Endothelial cell (in vitro differentiated cells): Measurements from ENCODE around the gene PRELID3B. TPM values are rescaled to one million over a fixed set of nuclear protein-coding genes. Genes with fewer than 3 reads are reported as not detected.

ENCODE experiments used
- DNase-seq: peaks from one replicate; pipeline ENCODE4 v3.0.0; 2021; ENCODE audit warnings: low spot score
- H3K27ac Mint-ChIP-seq: one replicate; pipeline ENCODE4 v1.8.0; 2021; ENCODE audit warnings: mixed read lengths, inconsistent platforms; ENCODE audit not compliant: unreplicated experiment
- H3K27me3 Mint-ChIP-seq: one replicate; pipeline ENCODE4 v1.8.0; 2021; ENCODE audit warnings: mild to moderate bottlenecking, moderate library complexity, mixed read lengths, inconsistent platforms; ENCODE audit not compliant: unreplicated experiment
- H3K36me3 Mint-ChIP-seq: one replicate; pipeline ENCODE4 v1.8.0; 2021; ENCODE audit warnings: mild to moderate bottlenecking, low read depth, mixed read lengths, inconsistent platforms; ENCODE audit not compliant: unreplicated experiment
- H3K4me1 Mint-ChIP-seq: one replicate; pipeline ENCODE4 v1.8.0; 2021; ENCODE audit warnings: mild to moderate bottlenecking, mixed read lengths, inconsistent platforms; ENCODE audit not compliant: unreplicated experiment
- H3K4me3 Mint-ChIP-seq: one replicate; pipeline ENCODE4 v1.8.0; 2021; ENCODE audit warnings: mild to moderate bottlenecking, mixed read lengths, inconsistent platforms; ENCODE audit not compliant: unreplicated experiment
- H3K9me3 Mint-ChIP-seq: one replicate; pipeline ENCODE4 v1.8.0; 2021; ENCODE audit warnings: mixed read lengths, inconsistent platforms; ENCODE audit not compliant: unreplicated experiment
- total RNA-seq: library from RNA; stranded (reverse); fragmentation: NEBNext Ultra II Directional; extraction: Animal tissue kit (Norgen Biotek cat#: 25700); gene quantifications from one replicate; pipeline ENCODE4 v1.2.1, GENCODE V29; 2021; ENCODE audit not compliant: unreplicated experiment
- TF ChIP-seq, protein P1 (sequence below): fragments of 200-600 bp; sonication (generic); IDR thresholded peaks from one replicate; pipeline ENCODE4 v1.5.0; 2021; ENCODE audit warnings: antibody characterized with exemption; ENCODE audit not compliant: unreplicated experiment

The PRELID3B gene
- total RNA-seq, 1 donor from 2014 or later = 40.2 TPM

DNA sequence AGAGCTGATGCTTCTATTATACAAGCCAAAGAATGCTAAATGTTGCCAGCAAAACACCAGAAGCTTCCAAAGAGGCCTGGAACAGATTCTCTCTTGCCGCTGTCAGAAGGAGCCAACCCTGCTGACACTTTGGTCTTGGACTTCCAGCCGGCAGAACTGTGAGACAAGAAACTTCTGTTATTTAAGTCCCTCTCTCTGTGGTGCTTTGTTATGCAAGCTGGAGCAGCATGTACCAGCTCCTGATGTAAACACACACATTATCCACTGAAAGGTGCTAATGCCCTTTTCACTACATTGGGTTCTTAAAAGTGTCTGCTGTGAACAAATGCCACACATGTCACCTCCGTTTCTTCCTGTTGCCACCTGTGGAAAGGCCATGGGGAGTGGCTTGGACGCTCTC is 25.9 kb upstream of the PRELID3B start:
- Mint-ChIP-seq H3K36me3 (no peaks in the 10 kb centered on the region), H3K4me3 (no peak overlapping the region), H3K27me3 (no peaks in the 10 kb centered on the region), H3K27ac (no peak overlapping the region), H3K9me3 (no peaks in the 10 kb centered on the region), H3K4me1 (no peaks in the 10 kb centered on the region)
- TF ChIP-seq, protein P1, sequence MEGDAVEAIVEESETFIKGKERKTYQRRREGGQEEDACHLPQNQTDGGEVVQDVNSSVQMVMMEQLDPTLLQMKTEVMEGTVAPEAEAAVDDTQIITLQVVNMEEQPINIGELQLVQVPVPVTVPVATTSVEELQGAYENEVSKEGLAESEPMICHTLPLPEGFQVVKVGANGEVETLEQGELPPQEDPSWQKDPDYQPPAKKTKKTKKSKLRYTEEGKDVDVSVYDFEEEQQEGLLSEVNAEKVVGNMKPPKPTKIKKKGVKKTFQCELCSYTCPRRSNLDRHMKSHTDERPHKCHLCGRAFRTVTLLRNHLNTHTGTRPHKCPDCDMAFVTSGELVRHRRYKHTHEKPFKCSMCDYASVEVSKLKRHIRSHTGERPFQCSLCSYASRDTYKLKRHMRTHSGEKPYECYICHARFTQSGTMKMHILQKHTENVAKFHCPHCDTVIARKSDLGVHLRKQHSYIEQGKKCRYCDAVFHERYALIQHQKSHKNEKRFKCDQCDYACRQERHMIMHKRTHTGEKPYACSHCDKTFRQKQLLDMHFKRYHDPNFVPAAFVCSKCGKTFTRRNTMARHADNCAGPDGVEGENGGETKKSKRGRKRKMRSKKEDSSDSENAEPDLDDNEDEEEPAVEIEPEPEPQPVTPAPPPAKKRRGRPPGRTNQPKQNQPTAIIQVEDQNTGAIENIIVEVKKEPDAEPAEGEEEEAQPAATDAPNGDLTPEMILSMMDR = no peak
- DNase-seq = no peak

- no peaks in the 10 kb centered on the region for H3K27me3 Mint-ChIP-seq
- no peak for DNase-seq
- TF ChIP-seq, protein P1 = no peak
- no peaks in the 10 kb centered on the region for H3K9me3 Mint-ChIP-seq
- H3K36me3 Mint-ChIP-seq = no peaks in the 10 kb centered on the region
- no peak overlapping the region for H3K27ac Mint-ChIP-seq
- H3K4me3 Mint-ChIP-seq = no peak overlapping the region
- H3K4me1 Mint-ChIP-seq = no peaks in the 10 kb centered on the region
Observed at GRCh38 chr20:59064214-59064722, 21.7 kb upstream of the PRELID3B start.

DNA sequence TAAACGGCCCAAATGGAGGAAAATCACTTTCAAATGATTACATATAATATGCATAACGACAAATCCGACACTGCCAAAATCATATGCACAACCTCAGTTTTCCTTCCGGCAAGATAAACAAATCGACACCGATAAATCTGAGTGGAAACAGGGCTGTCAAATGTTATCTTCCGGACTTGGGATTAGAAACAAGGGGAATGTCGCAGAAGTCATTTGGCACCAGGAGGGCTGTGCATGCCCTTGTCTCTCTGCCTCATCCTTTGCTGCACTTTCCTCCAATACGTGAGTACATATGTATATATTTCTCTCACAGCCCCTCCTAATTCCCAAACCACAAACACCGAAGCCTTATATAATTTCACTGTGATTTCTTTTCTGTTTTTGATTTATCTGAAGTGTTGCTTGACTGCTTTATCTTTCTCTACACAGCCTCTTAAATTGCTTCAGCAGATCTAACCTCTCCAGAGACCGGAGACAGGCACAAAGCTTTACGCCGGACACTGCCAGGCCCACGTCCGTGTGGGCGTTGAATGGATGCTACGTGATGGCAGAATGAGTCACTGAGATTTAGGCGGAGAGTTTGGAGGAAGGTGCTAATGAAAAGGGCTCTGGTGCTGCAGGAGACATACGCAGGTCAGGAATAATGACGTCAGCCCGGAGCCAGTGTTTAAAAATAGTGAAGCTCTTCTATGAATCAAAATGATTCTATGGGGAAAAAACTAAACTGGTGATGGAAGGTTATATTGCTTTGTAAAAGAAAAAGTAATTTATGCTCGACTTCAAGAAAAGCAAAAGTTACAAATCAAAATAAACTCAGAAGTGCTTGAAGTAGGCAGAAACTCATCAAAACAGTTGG is 21.0 kb upstream of the PRELID3B start:
- Mint-ChIP-seq H3K4me1 (no peaks in the 10 kb centered on the region), H3K36me3 (no peaks in the 10 kb centered on the region), H3K9me3 (no peaks in the 10 kb centered on the region), H3K27me3 (no peaks in the 10 kb centered on the region), H3K27ac (no peak overlapping the region), H3K4me3 (no peak overlapping the region)
- no peak for DNase-seq
- TF ChIP-seq, protein P1 = no peak

DNA sequence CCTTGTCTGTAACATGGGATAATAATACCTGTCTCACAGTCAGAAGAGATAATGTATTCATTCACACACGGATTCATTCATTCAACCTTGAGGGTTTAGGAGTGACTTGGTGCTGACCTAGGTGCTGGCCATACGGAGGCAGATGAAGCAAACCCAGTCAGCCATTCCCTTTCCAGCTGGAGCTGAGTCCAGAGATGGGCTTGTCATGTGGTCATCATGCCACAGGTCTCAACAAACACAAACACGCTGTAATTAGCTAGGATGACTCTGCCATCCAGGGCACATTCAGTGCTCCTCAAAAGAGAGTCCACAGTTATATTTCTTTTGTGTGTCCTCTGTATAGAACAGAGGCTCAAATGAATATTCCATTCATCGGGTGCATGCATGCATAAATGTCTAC is 19.5 kb upstream of the PRELID3B start:
- Mint-ChIP-seq H3K27me3 (no peaks in the 10 kb centered on the region), H3K4me1 (no peaks in the 10 kb centered on the region), H3K27ac (no peak overlapping the region), H3K9me3 (no peaks in the 10 kb centered on the region), H3K36me3 (no peaks in the 10 kb centered on the region), H3K4me3 (no peak overlapping the region)
- no peak for DNase-seq
- TF ChIP-seq, protein P1 = no peak

GRCh38 chr20:59055302-59055701 is 12.7 kb upstream of the PRELID3B start:
- no peak for DNase-seq
- peaks cover 3% of the 10 kb centered on the region for H3K4me1 Mint-ChIP-seq

More at GRCh38 chr20:59055302-59055701, 12.7 kb upstream of the PRELID3B start:
- Mint-ChIP-seq H3K36me3 (no peaks in the 10 kb centered on the region), H3K27me3 (peaks cover 2% of the 10 kb centered on the region), H3K9me3 (no peaks in the 10 kb centered on the region), H3K27ac (no peak overlapping the region), H3K4me3 (no peak overlapping the region)
- TF ChIP-seq, protein P1 = no peak
